ENCODE data around the gene NFYB.

- TF ChIP-seq EZH2 (IDR thresholded peaks at IDR 0.05) (no peak), CTCF (IDR thresholded peaks at IDR 0.05) (no peak), EZH2phosphoT487 (IDR thresholded peaks at IDR 0.05) (no peak)
These were observed 26.6 kb upstream of the NFYB start for GRCh38 chr12:104164634-104165033.
